ENCODE data around the gene SNTG2.
"Not testable (repeated sequence)": the region's sequence is repeated elsewhere in the genome, so short reads cannot be mapped to it uniquely, and the experiment has no call there.

The SNTG2 gene

GRCh38 chr2:1203772-1204171 is 253.1 kb downstream of the SNTG2 start:
- in situ Hi-C loops (cut with HindIII; ENCODE audit: low pct_unique_long_range_greater_than_20kb, low sequenced_read_pairs), result no loop called here
- TF ChIP-seq JUND (IDR thresholded peaks at IDR 0.05; ENCODE audit: low read depth), result no peak
- DNase-seq (ENCODE audit: low read depth in 1 of 2, low spot score in 1 of 2), result no peak

GRCh38 chr2:1205853-1206252 is 255.2 kb downstream of the SNTG2 start:
- DNase-seq (ENCODE audit: low read depth in 1 of 2, low spot score in 1 of 2), result no peak
- no peak for TF ChIP-seq JUND (IDR thresholded peaks at IDR 0.05; ENCODE audit: low read depth)
- in situ Hi-C loops (cut with HindIII; ENCODE audit: low pct_unique_long_range_greater_than_20kb, low sequenced_read_pairs), result no loop called here

- in situ Hi-C loops (cut with HindIII; ENCODE audit: low pct_unique_long_range_greater_than_20kb, low sequenced_read_pairs), result no loop called here
Observed at GRCh38 chr2:1207962-1208510, 257.4 kb downstream of the SNTG2 start.

GRCh38 chr2:1208522-1208921 is 257.9 kb downstream of the SNTG2 start:
- in situ Hi-C loops (cut with HindIII; ENCODE audit: low pct_unique_long_range_greater_than_20kb, low sequenced_read_pairs), result no loop called here
- TF ChIP-seq JUND (IDR thresholded peaks at IDR 0.05; ENCODE audit: low read depth), result no peak
- DNase-seq (ENCODE audit: low read depth in 1 of 2, low spot score in 1 of 2), result no peak

More at GRCh38 chr2:1207962-1208510, 257.4 kb downstream of the SNTG2 start:
- TF ChIP-seq JUND (IDR thresholded peaks at IDR 0.05; ENCODE audit: low read depth), result no peak
- DNase-seq (ENCODE audit: low read depth in 1 of 2, low spot score in 1 of 2), result no peak

- no peak for DNase-seq (ENCODE audit: low read depth in 1 of 2, low spot score in 1 of 2)
- TF ChIP-seq JUND (IDR thresholded peaks at IDR 0.05; ENCODE audit: low read depth), result no peak
- in situ Hi-C loops (cut with HindIII; ENCODE audit: low pct_unique_long_range_greater_than_20kb, low sequenced_read_pairs), result no loop called here
Observed at GRCh38 chr2:1209246-1209645, 258.6 kb downstream of the SNTG2 start.

GRCh38 chr2:1209761-1210160 is 259.1 kb downstream of the SNTG2 start:
- no peak for DNase-seq (ENCODE audit: low read depth in 1 of 2, low spot score in 1 of 2)
- in situ Hi-C loops (cut with HindIII; ENCODE audit: low pct_unique_long_range_greater_than_20kb, low sequenced_read_pairs), result no loop called here

GRCh38 chr2:1210352-1210751 is 259.7 kb downstream of the SNTG2 start:
- no peak for TF ChIP-seq JUND (IDR thresholded peaks at IDR 0.05; ENCODE audit: low read depth)
- DNase-seq (ENCODE audit: low read depth in 1 of 2, low spot score in 1 of 2), result no peak
- in situ Hi-C loops (cut with HindIII; ENCODE audit: low pct_unique_long_range_greater_than_20kb, low sequenced_read_pairs), result no loop called here

More at GRCh38 chr2:1209761-1210160, 259.1 kb downstream of the SNTG2 start:
- TF ChIP-seq JUND (IDR thresholded peaks at IDR 0.05; ENCODE audit: low read depth), result no peak

- in situ Hi-C loops (cut with HindIII; ENCODE audit: low pct_unique_long_range_greater_than_20kb, low sequenced_read_pairs), result no loop called here
- no peak for DNase-seq (ENCODE audit: low read depth in 1 of 2, low spot score in 1 of 2)
- TF ChIP-seq JUND (IDR thresholded peaks at IDR 0.05; ENCODE audit: low read depth), result no peak
Observed at GRCh38 chr2:1219901-1220573, 269.4 kb downstream of the SNTG2 start.

- in situ Hi-C loops (cut with HindIII; ENCODE audit: low pct_unique_long_range_greater_than_20kb, low sequenced_read_pairs), result no loop called here
- TF ChIP-seq JUND (IDR thresholded peaks at IDR 0.05; ENCODE audit: low read depth), result no peak
- no peak for DNase-seq (ENCODE audit: low read depth in 1 of 2, low spot score in 1 of 2)
Observed at GRCh38 chr2:1222056-1222455, 271.4 kb downstream of the SNTG2 start.

GRCh38 chr2:1223791-1224190 is 273.1 kb downstream of the SNTG2 start:
- in situ Hi-C loops (cut with HindIII; ENCODE audit: low pct_unique_long_range_greater_than_20kb, low sequenced_read_pairs), result no loop called here
- no peak for DNase-seq (ENCODE audit: low read depth in 1 of 2, low spot score in 1 of 2)
- TF ChIP-seq JUND (IDR thresholded peaks at IDR 0.05; ENCODE audit: low read depth), result no peak

- in situ Hi-C loops (cut with HindIII; ENCODE audit: low pct_unique_long_range_greater_than_20kb, low sequenced_read_pairs), result no loop called here
- no peak for TF ChIP-seq JUND (IDR thresholded peaks at IDR 0.05; ENCODE audit: low read depth)
- no peak for DNase-seq (ENCODE audit: low read depth in 1 of 2, low spot score in 1 of 2)
Observed at GRCh38 chr2:1224901-1225300, 274.3 kb downstream of the SNTG2 start.

GRCh38 chr2:1226766-1227165 is 276.1 kb downstream of the SNTG2 start:
- in situ Hi-C loops (cut with HindIII; ENCODE audit: low pct_unique_long_range_greater_than_20kb, low sequenced_read_pairs), result no loop called here
- DNase-seq (ENCODE audit: low read depth in 1 of 2, low spot score in 1 of 2), result no peak
- no peak for TF ChIP-seq JUND (IDR thresholded peaks at IDR 0.05; ENCODE audit: low read depth)

GRCh38 chr2:1227274-1227900 is 276.7 kb downstream of the SNTG2 start:
- TF ChIP-seq JUND (IDR thresholded peaks at IDR 0.05; ENCODE audit: low read depth), result no peak
- in situ Hi-C loops (cut with HindIII; ENCODE audit: low pct_unique_long_range_greater_than_20kb, low sequenced_read_pairs), result no loop called here
- no peak for DNase-seq (ENCODE audit: low read depth in 1 of 2, low spot score in 1 of 2)

- in situ Hi-C loops (cut with HindIII; ENCODE audit: low pct_unique_long_range_greater_than_20kb, low sequenced_read_pairs); DNase-seq (ENCODE audit: low read depth in 1 of 2, low spot score in 1 of 2): not testable (repeated sequence)
Observed at GRCh38 chr2:1229596-1229995, 278.9 kb downstream of the SNTG2 start.

All from T47D (cell line).